Smooth muscle cell of the brain vasculature (primary cell): ENCODE measurements around the gene MYEOV.

Experiments used
- DNase-seq: peaks from one replicate; pipeline ENCODE4 v3.0.0-alpha.2; 2012; ENCODE audit warnings: low read depth, low spot score

MYEOV gene

DNA sequence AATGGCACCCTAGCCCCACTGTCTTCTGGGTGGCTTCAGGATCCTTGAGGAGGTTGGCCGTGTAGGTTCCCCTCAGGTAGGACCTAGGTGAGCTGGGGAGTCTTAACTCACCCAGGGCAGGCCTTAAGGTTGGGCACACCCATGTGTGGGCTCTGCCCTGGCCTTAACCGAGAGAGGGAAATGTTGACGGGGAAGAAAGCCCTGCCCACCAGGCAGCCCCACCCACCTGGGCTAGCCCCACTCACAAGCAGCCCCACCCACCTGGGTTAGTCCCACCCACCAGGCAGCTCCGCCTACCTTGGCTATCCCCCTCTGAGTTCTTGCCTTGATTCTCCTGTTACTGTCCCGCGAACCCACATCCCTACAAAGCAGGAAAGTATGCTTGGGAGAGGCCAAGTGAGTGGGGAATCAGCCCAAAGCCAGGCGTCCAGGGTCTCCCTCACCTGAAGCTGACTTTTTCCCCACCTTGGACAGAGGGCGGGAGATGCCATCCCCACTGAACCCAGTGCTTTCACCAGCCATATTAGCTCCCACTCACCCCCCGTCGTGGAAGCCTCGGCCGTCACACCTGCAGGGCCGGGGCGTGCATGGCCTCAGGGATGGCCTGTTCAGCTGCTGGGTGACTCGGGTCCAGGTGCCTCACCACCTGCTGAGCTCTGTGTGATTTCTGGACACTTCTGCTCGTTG, at the start of gene MYEOV:
Gene MYEOV, plus strand, starts transcription at position 337 of the 687 bp plus-strand sequence. CDS start 1,200 bp downstream, outside the sequence.
- DNase-seq: no peak

DNA sequence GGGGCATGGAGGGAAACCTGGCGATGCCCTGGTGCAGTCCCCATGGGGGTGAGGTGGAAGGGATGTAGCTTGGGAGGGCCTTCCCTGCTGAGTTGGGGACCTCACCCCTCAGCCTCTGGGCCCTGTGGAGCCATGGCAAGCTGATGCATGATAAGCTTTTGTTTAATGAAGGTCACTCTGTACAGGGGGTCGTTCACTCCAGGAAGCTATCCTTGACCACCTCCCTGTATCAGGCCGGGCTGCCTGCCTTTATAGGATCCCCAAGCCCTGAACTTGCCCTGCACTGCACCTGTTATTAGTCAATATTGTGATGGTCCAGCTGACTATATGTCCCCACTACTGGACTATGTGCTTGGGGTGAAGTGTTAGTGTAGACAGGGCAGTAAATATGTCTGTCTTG, 49.7 kb upstream of the MYEOV start:
- no peak for DNase-seq

DNA sequence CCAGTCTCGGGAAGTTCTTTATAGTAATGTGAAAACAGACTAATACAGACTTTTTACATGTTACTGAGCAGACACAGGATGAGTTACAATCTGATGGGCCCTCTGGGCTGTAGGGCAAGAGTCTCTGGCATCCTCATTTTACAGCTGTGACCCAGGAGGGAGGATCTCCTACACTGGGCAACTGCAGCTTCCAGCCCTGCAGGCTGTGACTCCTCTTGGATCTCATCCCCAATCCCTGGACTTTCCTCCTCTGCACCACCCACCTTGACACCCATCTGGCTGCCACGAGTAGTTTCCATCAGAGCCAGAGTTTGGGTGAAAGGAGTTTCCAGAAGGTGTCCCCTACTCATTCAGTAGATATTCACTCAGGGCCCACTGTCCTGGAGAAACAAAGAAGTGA, 48.9 kb upstream of the MYEOV start:
- DNase-seq: no peak

DNA sequence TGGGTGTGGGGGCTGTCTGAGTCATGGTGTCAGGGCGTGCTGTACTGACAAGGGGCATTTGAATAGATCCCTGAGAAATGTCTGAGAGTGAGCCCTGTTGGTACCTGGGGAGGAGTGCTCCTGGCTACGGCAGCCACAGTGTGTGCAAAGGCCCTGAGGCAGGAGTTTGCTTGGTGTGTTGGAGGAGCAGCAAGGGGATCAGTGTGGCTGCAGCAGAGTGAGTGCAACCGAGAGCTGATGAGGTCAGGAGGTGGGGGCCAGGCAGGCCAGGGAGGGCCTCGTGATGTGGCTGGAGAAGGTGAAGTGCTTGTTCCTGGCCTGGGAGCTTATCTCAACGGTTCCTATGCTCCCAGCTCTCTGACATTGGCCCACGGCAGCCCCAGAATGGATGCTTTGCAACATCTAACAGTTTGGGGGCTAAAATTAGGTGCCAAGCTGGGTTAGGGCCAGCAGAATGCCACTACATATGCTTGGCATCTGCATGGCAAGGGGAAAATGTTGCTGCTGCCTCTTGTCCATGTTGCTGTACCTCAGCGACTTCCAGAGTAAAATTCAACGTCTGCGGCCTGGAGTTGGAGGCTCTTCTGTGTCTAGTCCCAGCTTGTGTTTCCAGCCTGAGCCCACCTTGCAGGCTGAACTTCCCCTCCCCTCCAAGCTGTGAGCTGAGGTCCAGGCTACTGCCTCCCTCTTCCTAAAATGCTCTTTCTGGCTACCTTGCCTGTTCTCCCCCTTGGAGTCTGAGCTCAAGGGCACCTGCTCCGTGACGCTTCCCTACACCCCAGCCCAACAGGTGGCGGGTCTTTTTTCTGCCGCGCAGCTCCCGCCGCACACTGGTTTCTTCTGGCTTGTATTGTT, 48.2 kb upstream of the MYEOV start:
- DNase-seq: no peak

DNA sequence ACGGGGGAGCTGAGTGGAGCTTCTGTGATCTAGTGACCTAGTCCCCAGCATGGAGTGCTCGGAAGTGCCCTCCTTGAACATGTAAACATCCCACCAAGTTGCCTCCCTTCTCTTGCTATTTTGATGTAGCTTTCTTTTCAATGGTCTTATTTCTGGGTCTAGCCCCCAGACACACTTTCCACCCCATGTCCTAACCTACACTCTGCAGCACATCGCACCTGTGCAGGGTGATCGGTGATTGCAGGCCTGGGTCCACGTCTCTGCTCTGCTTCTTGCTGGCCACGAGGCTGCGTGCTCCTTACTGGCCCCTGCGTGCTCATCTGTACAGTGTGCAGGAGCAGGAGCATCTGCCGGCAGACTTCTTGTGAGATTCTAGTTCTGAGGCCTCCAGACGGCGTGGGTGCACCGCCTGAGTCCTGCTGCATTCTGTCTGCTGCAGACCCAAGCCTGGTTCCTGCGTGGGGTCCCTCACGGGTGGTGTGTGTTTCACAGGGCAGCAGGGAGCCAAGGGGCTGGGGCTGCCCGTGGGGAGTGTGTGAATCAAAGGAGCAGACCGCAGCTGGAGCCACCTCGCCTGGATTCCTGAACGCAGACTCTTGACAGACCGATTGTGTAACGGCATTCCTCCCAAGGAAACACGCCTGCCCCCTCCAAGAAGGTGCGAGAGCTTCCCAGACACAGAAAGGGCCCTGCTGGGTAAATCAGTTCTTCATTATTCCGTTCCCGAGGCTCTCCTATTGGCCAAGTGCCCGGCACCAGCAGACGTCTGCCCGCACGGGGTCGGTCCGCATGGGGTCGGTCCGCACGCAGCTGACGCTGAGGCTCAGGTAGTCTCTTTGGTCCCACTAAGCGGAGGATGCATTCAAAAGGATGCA, 44.4 kb upstream of the MYEOV start:
- no peak for DNase-seq

DNA sequence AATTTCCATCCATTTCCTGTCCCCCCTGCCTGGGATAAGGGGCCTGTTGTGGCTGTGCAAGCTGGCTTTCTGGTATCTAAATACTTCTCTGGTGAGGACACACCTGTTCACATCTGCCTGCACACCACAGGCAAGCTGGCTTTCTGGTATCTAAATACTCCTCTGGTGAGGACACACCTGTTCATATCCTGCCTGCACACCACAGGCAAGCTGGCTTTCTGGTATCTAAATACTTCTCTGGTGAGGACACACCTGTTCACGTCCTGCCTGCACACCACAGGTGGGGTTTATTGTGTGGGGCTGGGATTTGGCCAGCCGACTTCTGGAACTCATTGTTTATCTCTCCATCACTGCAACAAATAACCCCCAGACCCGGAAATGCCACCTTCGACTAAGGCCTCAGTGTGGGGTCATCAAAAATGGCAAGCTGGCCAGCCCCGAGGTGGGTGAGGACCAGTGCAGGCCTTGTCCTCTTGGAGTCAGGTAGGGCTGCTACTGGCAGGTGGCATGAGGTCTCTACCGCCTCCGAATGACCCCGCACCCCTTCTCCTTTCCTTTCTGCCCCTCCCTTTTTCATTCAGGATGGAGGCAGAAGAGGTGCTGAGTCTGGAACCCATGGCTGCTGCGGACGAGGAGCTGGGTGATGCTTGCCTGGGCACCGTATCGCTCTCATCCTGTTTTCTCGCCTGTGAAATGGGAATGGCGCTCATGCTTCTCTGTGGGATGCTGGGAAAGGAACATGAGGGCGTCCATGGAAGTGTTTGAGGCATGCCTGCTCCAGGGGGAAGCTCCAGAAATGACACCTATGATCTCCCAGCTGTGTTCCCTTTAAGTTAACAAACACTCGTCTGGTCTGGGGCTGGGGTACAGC, 43.5 kb upstream of the MYEOV start:
- DNase-seq: no peak

DNA sequence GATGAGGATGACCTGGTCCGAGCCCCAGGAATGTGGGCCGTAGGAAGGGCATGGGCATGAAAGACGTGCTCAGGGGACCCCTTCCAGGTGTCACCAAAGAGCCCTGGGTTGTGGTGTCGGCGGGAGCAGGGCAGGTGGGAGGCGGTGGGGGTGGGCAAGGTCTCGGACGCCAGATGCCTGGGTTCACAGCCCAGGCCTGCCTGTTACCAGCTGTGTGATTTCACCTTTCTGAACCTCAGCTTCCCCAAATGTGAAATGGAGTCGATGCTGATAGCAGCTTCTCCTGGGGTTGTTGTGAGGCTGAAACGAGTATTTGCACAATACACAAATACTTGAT, 42.9 kb upstream of the MYEOV start:
- no peak for DNase-seq

DNA sequence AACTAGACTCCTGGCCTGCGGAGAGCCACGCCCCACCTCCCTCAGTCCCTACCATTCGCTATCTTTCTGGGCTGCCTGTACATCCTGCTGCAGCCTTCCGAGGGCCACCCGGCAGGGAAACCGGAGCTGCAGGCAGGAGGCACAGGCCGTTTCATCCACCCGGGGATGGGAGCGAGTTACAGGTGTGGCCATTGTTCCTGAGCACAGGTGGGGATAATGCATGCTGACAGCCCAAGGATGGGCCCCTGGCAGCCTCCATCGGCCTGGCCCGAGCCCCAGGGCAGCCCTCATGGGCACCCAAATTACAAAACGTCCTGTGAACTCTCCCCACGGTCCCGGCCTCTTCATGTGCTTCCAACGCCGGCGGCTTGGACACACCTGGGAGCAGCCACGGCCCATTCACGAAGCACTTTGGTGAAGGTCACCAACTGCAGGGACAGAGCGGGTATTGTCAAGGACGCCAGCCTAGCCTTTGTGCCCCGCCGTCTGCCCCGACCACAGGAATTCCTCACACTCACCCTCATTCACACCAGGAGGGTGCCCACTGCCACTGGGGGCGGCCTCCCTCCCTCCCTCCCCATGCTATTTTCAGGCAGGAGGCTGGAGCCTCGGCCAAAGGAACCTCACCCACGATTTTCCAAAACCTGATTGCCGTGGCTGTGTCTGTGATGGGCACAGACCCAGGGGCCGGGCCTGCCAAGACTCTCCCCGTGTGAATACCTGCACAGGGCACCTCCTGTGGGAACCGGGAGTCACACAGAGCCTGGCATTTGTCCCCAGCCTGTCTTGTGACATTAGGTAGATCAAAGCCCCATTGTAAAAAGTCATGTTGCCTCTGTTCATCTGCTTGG, 42.1 kb upstream of the MYEOV start:
- DNase-seq: no peak

DNA sequence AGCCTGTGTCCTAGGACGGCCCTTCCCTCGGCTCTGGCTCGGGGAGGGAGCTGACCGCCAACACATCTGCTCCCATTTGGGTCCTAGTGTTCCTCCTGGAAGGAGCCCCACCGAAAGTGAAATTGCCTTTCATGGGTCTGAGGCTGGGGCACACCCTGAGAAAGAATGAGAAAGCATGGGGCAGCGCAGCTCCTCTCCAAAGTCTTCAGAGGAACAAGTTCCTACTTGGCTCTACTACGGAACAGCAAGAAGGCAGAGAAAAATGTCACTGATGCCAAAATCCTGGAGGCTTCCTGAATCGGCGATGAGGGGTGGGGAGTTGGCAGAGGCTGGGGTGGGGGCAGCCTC, 41.5 kb upstream of the MYEOV start:
- DNase-seq: no peak

DNA sequence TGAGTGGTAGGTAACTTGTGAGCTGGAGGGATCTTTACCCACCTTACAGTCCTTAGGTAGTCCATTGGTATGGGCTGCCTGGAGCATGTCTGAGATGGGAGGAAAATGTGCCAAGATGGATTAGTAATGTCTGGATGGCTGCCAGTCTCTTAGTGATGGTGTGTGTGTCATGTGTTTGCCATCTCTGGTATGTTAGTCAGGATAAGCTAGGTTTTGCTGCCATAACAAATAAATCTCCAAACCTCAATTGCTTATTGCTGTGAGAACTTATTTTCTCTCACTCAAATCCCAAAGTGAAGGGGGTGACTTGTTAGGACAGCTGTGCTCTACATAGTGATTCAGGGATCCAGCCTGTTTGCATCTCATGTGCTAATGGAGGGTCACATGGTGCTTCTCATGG, 40.9 kb upstream of the MYEOV start:
- DNase-seq: no peak

DNA sequence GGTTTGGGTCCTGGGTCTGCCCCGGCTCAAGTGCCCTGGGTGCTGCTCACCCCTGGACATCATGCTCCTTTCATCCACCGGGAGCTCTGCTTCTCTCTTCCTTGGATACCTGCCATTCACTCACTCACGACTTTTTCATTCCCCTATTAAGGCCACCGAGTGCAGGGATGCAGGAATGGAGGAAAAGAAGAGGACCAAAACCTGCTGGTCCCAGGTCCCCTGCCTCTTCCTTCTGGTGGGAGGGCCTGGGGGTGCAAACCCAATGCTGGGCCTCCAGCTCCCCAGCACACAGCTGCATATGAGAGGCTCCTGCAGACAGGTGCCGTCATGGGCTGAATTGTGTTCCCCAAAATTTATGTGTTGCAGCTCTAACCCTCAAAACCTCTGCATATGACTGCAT, 36.8 kb upstream of the MYEOV start:
- DNase-seq: no peak

DNA sequence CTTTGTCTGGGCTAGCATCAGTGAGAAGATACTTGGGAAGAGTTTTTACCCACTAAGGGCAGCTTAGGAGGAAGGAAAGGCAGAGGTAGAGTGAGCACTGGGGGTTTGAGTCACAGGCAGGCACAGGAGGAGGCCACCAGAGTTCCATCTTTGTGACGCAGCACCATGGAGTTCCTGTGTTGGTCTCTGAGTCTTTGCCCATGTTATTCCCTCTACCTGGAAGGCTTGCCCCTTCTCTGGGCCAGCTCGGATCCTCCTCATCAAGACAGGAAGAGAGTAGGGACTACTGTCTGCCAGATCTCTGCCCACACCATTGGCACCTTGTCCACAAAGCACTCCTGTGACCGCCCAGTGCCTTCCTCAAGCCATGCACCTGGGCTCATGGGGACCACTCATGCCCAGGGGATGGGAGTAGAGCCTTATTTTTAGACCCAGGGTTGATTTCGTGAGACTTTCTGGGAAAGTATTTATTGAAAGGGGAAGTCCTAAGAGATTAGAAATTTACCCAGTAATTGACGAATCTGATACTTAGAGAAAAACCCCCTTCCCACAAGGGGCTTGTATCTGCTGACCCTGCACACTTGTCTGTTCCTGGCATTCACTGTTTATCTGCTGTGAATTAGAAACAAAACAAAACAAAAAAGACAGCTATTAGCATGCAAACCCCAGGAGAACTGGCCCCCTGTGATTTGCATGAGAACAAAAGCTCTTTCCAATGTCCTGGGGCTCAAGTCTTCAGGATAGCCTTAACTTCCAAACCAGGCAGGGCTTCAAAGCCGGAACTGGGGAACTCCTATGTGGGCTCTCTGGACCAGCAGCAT, 35.9 kb upstream of the MYEOV start:
- DNase-seq: no peak

DNA sequence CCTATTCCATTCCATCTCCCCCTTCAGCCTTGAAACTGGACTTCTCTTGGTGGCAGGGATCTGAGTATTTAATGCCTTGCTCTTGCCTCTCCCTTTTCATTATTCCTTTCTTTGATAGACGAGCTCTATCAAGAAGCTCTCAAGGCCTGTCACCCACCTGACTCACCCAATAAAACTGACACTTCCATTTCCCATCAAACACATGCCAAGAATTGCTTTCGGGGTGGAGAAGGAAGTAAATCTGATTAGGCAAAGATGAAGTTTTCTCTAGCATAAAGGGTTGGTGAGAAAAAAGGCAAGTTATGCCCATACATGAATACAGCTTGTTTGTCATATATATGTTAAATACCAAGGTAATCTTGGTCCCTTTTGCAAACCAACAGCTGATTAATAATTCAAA, 34.9 kb upstream of the MYEOV start:
- no peak for DNase-seq

DNA sequence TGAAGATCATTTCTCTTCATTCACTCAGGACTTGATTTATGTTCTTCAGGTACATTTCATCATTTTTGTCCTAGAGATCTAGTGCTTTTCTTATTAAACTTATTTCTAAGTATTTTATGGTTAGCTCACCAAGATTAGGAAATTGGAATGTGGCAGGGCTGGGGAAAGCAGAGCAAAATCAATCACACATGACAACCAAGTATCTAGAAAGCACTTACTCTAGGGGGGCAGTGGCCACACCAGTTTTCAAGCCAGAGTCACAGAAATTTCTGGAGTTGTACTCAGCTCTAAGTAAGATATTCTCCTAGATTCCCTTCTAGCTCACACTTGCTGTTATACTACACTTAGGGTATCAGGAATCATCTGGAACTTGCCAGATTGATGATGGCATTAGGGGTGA, 33.3 kb upstream of the MYEOV start:
- no peak for DNase-seq

DNA sequence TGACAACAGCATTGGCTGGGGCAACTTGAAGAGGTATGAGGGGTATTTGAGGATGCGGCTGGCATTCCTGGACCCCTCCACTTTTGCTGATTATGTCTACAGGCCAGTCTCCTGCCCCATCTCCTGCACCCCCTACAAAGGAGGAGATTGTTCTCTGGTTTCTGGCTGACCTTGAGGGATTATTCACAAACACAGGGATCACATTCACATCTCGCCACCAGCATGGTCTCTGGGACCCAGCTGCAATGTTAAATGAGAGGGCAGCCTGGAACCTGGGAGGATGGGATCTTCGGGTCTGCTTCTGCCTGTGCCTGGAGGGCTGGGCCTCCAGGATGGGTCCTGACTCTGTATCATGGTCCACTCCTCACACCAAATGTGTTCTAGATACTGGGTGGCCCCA, 32.8 kb upstream of the MYEOV start:
- no peak for DNase-seq

DNA sequence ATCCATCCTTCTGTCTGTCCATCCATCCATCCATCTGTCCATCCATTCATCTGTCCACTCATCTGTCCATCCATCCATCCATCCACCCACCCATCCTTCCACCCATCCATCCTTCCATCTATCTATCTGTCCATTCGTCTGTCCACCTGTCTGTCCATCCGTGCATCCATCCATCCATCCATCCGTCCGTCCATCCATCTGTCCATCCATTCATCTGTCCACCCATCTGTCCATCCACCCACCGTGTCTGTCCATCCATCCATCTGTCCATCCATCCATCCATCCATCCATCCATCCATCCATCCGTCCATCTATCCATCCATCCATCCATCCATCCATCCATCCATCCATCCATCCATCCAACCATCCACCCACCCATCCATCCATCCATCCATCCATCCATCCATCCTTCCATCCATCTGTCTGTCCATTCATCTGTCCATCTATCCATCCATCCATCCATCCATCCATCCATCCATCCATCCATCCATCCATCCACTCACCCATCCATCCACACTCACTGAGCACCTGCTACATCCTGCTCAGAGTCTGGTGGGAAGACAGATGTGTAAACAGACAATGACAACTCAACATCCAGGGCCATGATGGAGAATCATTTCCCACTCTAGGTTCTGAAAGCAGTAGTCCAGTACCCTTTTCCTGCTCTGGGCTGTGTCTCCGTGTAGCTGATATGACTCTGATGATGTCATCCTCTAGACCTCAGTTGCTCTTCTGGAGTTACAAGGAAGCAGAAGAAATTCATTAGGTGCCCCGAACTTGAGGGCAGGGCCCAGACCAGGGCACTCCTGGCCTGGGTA, 30.8 kb upstream of the MYEOV start:
- DNase-seq: no peak

DNA sequence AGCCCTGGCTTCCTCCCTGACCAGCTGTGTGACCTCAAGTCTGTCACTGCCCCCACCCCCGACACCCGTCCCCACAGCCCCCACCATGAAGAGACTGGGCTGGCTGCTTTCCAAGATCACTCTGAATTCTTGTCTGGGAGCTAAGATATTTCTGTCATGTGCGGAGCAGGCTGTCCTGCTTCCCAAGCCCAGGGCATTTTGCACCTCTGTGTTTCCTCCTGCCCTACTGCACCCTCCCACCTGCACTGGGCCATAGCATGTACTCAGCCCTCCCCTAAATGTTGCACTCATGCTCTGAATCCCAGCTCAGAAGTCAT, 30.3 kb upstream of the MYEOV start:
- DNase-seq: no peak

DNA sequence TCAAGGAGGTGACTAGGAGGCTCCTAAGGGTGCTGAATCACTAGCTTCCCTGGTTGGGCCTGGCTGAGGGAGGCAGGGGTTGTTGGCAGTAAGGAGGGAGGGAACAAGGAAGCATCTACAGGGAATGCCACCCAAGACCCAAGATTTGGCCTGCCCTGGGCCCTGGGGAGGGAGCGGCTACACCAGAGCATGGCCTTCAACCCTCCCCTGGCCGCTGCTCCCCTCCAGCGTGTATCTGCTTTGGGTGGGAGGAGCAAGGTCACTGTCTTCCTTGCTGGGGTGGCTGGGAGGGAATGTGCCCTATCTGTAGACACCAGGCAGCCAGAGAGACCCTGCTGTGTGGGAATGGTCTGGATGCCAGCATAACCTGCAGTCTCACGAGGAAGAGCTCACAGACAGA, 29.5 kb upstream of the MYEOV start:
- no peak for DNase-seq

DNA sequence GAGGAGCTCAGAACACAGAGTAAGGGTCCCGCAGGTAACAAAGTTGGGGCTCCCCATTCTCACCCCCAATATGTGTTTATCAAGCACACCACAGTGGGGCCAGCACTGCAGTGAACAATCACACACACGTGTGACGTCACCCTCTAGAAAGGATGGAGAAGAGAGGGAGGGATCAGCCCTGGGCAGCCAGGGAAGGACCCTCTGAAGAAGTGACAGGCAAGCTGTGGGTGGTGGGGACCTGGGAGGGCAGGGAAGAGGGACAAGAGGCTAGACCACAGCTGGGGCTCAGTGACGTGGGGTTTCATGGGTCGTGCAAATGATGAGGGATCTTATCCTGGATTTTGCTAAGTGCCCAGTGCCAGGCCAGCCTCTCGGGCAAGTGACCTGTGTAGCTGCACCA, 28.7 kb upstream of the MYEOV start:
- DNase-seq: no peak
